ENCODE measurements around the gene PWWP2B.

The PWWP2B gene

DNA sequence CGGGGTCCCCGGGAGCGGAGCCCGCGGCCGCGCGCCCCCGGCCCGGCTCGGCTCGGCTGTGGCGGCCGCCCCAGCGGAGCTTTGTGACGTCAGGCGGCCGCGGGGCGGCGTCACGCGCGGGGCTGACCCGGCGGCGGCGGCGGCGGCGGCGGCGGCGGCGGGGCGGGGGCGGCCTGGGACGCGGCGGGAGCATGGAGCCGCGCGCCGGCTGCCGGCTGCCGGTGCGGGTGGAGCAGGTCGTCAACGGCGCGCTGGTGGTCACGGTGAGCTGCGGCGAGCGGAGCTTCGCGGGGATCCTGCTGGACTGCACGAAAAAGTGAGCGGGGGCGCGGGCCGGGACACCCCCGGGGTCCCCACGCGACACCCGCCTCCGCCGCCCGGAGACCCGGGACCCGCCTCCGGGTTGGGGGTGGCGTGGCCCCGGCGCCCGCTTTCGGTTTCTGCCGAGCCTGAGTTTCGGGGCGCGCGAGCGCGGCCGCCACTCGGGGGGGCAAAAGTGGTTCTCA is at the start of gene PWWP2B:
TSS of gene PWWP2B (plus strand) at position 165 of the 506 bp plus-strand sequence. CDS start at position 192, 27 bp downstream.
- no peak for DNase-seq (ENCODE audit: low read depth)

GRCh38 chr10:132347211-132347930 is 49.6 kb upstream of the PWWP2B start:
- DNase-seq (ENCODE audit: low read depth) = no peak

DNA sequence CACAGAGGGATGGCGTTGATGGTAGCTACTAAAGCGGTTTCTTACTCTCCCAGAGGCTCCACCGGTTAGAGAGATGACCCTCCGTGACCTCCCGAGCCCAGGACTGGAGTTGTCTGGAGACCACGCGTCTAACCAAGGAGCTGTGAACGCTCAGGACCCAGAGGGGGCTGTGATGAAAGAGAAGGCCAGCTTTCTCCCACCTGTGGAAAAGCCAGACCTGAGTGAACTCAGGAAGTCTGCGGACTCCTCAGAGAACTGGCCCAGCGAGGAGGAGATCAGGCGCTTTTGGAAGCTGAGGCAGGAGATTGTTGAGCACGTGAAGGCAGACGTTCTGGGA is 49.1 kb upstream of the PWWP2B start:
- DNase-seq (ENCODE audit: low read depth) = no peak

- no peak for DNase-seq (ENCODE audit: low read depth)
Measured at GRCh38 chr10:132349766-132350165, 47.2 kb upstream of the PWWP2B start.

GRCh38 chr10:132350391-132350790 is 46.6 kb upstream of the PWWP2B start:
- DNase-seq (ENCODE audit: low read depth) = no peak

- DNase-seq (ENCODE audit: low read depth) = no peak
Measured at GRCh38 chr10:132350946-132351345, 46.1 kb upstream of the PWWP2B start.

- DNase-seq (ENCODE audit: low read depth) = no peak
Measured at GRCh38 chr10:132351611-132352010, 45.4 kb upstream of the PWWP2B start.

- peak; percentile 61 for DNase-seq (ENCODE audit: low read depth)
Measured at GRCh38 chr10:132352462-132353308, 44.3 kb upstream of the PWWP2B start.

- no peak for DNase-seq (ENCODE audit: low read depth)
Measured at GRCh38 chr10:132353456-132354355, 43.3 kb upstream of the PWWP2B start.

- DNase-seq (ENCODE audit: low read depth) = no peak
Measured at GRCh38 chr10:132354356-132355094, 42.5 kb upstream of the PWWP2B start.

GRCh38 chr10:132355297-132355696 is 41.7 kb upstream of the PWWP2B start:
- no peak for DNase-seq (ENCODE audit: low read depth)

DNA sequence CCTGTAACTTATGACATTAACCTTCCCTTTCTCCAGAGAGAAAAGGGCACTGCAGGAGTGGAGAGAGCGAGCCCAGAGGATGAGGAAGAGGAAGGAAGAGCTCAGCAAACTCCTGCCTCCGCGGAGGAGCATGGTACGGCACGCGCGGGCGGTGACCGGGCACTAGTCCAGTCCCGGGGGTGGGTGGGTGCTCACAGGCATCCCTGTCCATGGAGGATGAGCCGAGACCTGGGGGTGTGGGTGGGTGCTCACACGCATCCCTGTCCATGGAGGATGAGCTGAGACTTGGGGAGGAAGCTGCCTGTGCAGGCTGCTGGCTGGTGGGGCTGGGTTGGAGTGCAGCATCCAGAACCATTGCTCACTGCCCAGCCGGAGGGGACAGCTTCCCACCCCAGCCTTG is 41.2 kb upstream of the PWWP2B start:
- DNase-seq (ENCODE audit: low read depth) = no peak

GRCh38 chr10:132356621-132357195 is 40.3 kb upstream of the PWWP2B start:
- DNase-seq (ENCODE audit: low read depth) = no peak

DNA sequence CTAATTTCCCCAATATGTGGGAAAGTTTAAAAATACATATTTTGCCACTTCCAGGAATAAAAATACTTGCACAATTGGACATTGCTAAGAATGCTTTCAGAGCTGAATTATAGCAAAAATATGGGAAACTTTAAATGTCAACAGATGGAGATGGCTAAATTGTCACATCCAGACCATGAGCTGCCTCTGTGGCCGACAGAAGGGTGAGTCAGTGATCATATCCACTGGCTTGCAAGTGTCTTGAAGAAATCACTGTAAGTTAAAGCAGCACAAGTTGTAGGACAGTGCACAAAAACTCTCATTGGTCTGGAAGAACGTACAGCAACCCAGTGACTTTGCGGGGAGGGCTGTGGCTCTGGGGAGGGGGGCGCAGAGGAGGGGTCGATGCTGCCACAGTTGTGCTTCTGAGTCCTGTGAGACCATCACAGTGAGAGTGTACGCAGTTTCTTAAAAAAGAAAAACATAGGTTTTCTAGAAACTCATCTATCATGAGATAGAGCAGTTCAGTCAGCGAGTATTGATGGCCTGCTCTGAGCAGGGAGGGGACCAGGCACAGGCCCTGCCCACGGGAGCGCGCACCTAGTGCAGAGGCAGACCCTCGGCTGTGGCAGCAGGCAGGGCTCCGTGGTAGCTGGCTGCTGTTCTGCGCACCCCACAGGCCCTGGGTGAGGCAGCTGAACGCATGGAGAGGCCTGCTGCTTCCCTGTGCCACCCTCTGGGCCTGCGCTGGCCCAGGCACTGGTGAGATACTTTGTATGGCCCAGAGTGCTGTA is 39.5 kb upstream of the PWWP2B start:
- DNase-seq (ENCODE audit: low read depth) = no peak

- no peak for DNase-seq (ENCODE audit: low read depth)
Measured at GRCh38 chr10:132359305-132360040, 37.5 kb upstream of the PWWP2B start.

- no peak for DNase-seq (ENCODE audit: low read depth)
Measured at GRCh38 chr10:132360766-132361447, 36.1 kb upstream of the PWWP2B start.

DNA sequence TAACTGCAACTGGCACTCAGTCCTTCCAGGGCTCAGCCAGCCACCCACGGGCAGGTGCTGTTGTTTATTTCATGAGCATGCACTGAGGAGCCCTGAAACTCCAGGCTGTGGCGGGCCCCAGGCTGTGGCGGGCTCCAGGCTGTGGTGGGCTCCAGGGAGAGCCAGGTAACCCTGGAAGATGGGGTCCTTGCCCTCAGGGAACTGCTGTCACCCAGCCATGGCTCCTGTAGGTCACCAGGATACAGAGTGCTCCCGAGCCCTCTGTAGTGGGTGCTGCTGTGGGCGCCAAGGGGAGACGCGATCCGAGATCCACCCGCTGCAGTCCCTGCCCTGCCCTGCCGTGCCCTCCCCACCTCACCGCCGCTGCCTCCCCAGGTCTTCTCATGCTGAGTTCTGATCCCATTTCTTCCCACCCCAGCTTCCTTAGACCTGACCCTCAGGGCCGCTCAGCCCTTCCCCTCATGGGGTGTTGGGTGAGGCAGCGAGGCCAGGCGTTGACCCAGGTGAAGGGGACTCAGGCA is 35.4 kb upstream of the PWWP2B start:
- DNase-seq (ENCODE audit: low read depth) = no peak

DNA sequence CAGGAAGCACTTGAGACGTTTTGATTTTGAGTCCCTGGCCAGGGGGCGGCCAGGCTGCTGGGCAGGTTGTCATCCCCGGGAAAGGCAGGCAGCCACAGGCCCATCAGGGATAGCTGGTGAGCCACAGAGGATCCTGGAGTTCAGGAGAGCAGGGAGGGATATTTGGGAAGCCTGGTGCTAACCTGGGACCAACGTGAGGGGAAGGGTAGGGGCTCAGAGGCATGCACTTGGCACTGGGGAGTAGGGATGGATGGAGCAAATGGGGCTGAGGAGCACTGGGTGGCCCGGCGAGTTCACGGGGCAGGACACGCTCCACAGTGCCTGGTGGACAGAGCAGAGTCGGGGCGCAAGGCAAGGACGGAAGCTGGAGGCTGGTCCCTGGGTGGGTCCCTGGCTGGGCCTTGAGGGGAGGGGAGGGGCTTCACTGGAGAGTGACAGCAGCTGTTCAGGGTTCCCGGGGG is 34.8 kb upstream of the PWWP2B start:
- no peak for DNase-seq (ENCODE audit: low read depth)

DNA sequence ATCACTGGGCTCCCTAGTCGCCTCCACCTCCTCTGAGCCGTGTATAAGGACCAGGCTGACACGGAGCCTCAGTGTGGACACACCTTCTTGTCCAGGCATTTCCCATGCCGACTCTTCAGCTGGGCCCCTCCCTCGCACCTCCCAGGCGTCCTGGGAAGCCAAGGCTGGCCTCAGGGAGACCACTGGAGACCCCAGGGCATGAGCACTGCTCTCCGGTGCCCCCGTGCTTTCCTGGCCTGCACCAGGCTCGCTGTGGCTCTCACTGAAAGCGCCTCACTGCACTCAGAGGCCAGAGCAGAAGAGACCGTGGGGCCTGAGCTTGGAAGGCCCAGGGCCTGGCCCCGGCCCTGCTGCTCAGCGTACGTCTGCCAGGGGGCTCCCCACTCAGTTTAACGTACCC is 33.6 kb upstream of the PWWP2B start:
- DNase-seq (ENCODE audit: low read depth) = no peak

All from iris pigment epithelial cell (primary cell).